Measurements from ENCODE around the gene SIX2. TPM values are rescaled to one million over a fixed set of nuclear protein-coding genes. Genes with fewer than 3 reads are reported as not detected.
A peak's percentile ranks its signal among the peaks of the same experiment; 100 is the strongest.

Gene SIX2
- total and polyA plus RNA-seq, 2 of the 13 experiments (the other 11 are each of a cell fraction or from before 2014, with no cell fraction given) = not detected

- ATAC-seq = peak; percentile 87
- H3K79me2 ChIP-seq (ENCODE audit: insufficient read depth, low read length) = no peaks in the 10 kb centered on the region
- no peak overlapping the region for H3K9ac ChIP-seq (ENCODE audit: insufficient read depth, low read depth, low read length)
- H3K9me3 ChIP-seq (ENCODE audit: low read length) = no peaks in the 10 kb centered on the region
- no peak overlapping the region for H3K4me3 ChIP-seq (replicated peaks in 1 of 3; ENCODE audit: insufficient read depth in 1 of 3, low read depth in 2 of 3, low read length in 3 of 3)
- no peak for DNase-seq (ENCODE audit: low spot score)
- no peak overlapping the region for H3K27ac ChIP-seq (ENCODE audit: extremely low read length, insufficient read depth, low read length)
- intact Hi-C loops (cut with micrococcal nuclease; ENCODE audit: unreplicated experiment) (no loop called here), in situ Hi-C loops (cut with HindIII; ENCODE audit: extremely low pct_ligation_motif_present, low pct_unique_long_range_greater_than_20kb) (no loop called here)
- CTCF ChIA-PET (ENCODE audit: low intra/inter-chr PET ratio, low total read pairs) = no interaction called here
- WGBS (ENCODE audit: low lambda C conversion rate) = 5% methylated on average over 15 of the region's 16 CpGs
- H3K4me1 ChIP-seq (ENCODE audit: insufficient read depth, low read length) = no peaks in the 10 kb centered on the region
- H4K20me1 ChIP-seq (ENCODE audit: insufficient read depth, low read length) = no peaks in the 10 kb centered on the region
- no peak overlapping the region for H3K4me2 ChIP-seq (ENCODE audit: low read depth, low read length)
- POLR2A ChIA-PET = interaction anchor here (1.6 kb wide), 1 partner anchor 9 kb away, joined by 3 read pairs; no protein-coding TSS in a partner anchor
- peaks cover 2 to 51% of the 10 kb centered on the region in 2 experiments; a peak in 3 of 5 replicates for H3K27me3 ChIP-seq (ENCODE audit: control insufficient read depth in 1 of 2, insufficient read depth in 2 of 2, low read length in 2 of 2)
- FAIRE-seq = no peak
- H2AFZ ChIP-seq (ENCODE audit: low read length) = no peak overlapping the region
- no peaks in the 10 kb centered on the region for H3K36me3 ChIP-seq (replicated peaks in 1 of 2; ENCODE audit: control insufficient read depth in 1 of 2, insufficient read depth in 2 of 2, low read length in 2 of 2)
- BruUV-seq (replicated peaks) = no TSS peak
- TF ChIP-seq DDIT3 (CRISPR knock-in tag; IDR thresholded peaks at IDR 0.05) (no peak), CTCF (CRISPR knock-in tag; IDR thresholded peaks at IDR 0.05) (peak; percentile 47), SP140L (CRISPR knock-in tag; IDR thresholded peaks at IDR 0.05; ENCODE audit: borderline replicate concordance) (no peak), SNAPC5 (CRISPR knock-in tag; IDR thresholded peaks at IDR 0.05; ENCODE audit: borderline replicate concordance) (no peak), TAF1 (CRISPR knock-in tag; IDR thresholded peaks at IDR 0.05) (no peak), BORCS8-MEF2B (CRISPR knock-in tag; IDR thresholded peaks at IDR 0.05) (no peak), ZNF263 (CRISPR knock-in tag; IDR thresholded peaks at IDR 0.05) (0 out of 2 replicates have a peak, but pooled peaks have one; percentile 30), SMAD3 (CRISPR knock-in tag; IDR thresholded peaks at IDR 0.05) (no peak), ZNF276 (CRISPR knock-in tag; IDR thresholded peaks at IDR 0.05; ENCODE audit: low read depth) (no peak), ZKSCAN8 (CRISPR knock-in tag; IDR thresholded peaks at IDR 0.05; ENCODE audit: borderline replicate concordance) (no peak), NCOA2 (CRISPR knock-in tag; IDR thresholded peaks at IDR 0.05) (no peak), CREB1 (IDR thresholded peaks at IDR 0.05) (no peak), CREB1 (CRISPR knock-in tag; IDR thresholded peaks at IDR 0.05) (no peak), PATZ1 (CRISPR knock-in tag; IDR thresholded peaks at IDR 0.05) (peak; percentile 81), ZNF687 (CRISPR knock-in tag; IDR thresholded peaks at IDR 0.05) (peak; percentile 26; the same call in 1 of the 2 replicates)
Measured at GRCh38 chr2:44964752-44965236, 44.5 kb downstream of the SIX2 start.

Data from HepG2 (cell line).